ENCODE data around the gene MCF2L.

Gene MCF2L

DNA sequence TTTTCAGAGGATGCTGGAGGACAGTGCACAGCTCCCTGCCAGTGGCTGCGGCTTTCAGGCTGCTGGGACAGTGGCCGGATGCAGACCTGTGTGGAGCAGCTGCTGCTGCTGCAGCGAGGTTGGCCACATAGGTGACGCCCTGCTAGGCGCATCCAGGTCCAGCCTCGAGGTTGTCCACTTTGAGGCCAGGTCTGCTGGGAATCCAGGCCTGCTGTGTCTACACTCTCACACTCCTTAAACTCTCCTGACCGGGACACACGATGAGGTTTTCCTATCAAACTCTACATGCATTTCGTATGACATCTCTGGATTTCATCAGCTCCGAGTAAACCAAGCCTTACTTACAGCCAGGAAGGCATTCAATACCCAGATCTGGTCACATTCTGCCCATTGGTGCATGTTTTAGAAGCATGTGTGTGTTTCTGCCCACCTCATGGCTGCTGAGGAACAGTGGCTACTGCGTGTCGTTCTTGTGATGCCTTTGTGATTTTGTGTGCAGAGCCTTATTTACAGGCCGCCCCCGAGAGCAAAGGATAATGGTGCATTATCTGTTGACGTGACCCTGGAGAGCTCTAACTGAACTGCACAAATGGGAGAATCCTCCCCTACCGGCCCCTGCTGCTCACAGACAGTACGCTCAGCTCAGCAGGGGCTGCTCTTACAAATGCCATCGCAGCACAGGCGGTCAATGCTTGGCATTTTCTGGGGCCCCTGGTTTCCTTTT is 12.3 kb upstream of the MCF2L start:
- Histone ChIP-seq H4K8ac (ENCODE audit: low read length) (no peak overlapping the region), H3K4me1 (ENCODE audit: control insufficient read depth, insufficient read depth, low read depth, low read length) (peaks cover 11% of the 10 kb centered on the region), H3K23ac (ENCODE audit: low read length in 2 of 2) (peak overlapping the region in 1 of 2 experiments; percentile 36), H3K4me2 (ENCODE audit: low read length, poor library complexity, severe bottlenecking) (no peak overlapping the region), H3K27ac (ENCODE audit: low read length, poor library complexity, severe bottlenecking) (no peak overlapping the region), H2BK5ac (ENCODE audit: low read depth, low read length, poor library complexity, severe bottlenecking) (no peak overlapping the region), H4K91ac (ENCODE audit: low read length) (no peak overlapping the region), H3K27me3 (ENCODE audit: control insufficient read depth in 1 of 2, insufficient read depth in 1 of 2, low read length in 2 of 2) (peaks cover 81 to 96% of the 10 kb centered on the region in 2 experiments), H3K9ac (ENCODE audit: low read length) (no peak overlapping the region), H3K9me3 (ENCODE audit: control insufficient read depth, low read length) (no peaks in the 10 kb centered on the region), H3K18ac (ENCODE audit: low read depth in 1 of 2, low read length in 2 of 2) (no peak overlapping the region), H2BK15ac (ENCODE audit: low read depth, poor library complexity, severe bottlenecking) (no peak overlapping the region), H2BK120ac (ENCODE audit: low read depth, low read length) (no peak overlapping the region), H3K79me1 (replicated peaks; ENCODE audit: low read length, poor library complexity, severe bottlenecking) (no peaks in the 10 kb centered on the region), H2AK5ac (ENCODE audit: low read length, severe bottlenecking) (no peak overlapping the region), H3K4me3 (ENCODE audit: insufficient read depth in 1 of 2, low read depth in 1 of 2, low read length in 2 of 2) (no peak overlapping the region), H3K36me3 (ENCODE audit: control insufficient read depth in 1 of 2, insufficient read depth in 2 of 2, low read depth in 1 of 2, low read length in 2 of 2) (no peaks in the 10 kb centered on the region), H2BK12ac (ENCODE audit: low read length in 2 of 2) (no peak overlapping the region), H2AFZ (ENCODE audit: low read depth, low read length) (no peak overlapping the region), H3K14ac (ENCODE audit: low read length in 2 of 2) (peak overlapping the region in 1 of 2 experiments; percentile 74), H3K4ac (ENCODE audit: low read depth in 1 of 2, low read length in 2 of 2) (no peak overlapping the region)
- WGBS: 82% methylated on average over 19 of the region's 19 CpGs
- no peak for DNase-seq

DNA sequence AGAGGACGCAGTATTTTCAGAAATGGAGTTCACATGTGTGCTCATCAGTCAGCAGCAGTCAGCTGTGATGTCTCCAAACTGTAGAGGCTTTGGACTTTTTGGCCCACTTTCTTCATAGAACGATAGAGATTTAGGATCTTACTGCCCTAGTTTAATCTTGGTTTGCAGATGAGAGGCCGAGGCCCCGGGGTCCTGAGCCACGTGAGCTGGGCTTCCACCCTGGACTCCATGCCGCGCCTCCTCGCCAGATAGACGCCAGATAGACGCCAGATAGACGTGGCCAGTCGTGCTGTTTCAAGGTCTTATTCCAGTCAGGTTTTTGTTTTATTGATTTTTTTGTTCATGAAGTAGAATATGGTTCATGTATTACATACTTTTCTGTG is 11.7 kb upstream of the MCF2L start:
- no peak overlapping the region for H3K18ac ChIP-seq (ENCODE audit: low read depth in 1 of 2, low read length in 2 of 2)
- H2BK15ac ChIP-seq (ENCODE audit: low read depth, poor library complexity, severe bottlenecking): no peak overlapping the region
- no peak overlapping the region for H3K9ac ChIP-seq (ENCODE audit: low read length)
- H3K4me1 ChIP-seq (ENCODE audit: control insufficient read depth, insufficient read depth, low read depth, low read length): peaks cover 11% of the 10 kb centered on the region
- no peaks in the 10 kb centered on the region for H3K79me1 ChIP-seq (replicated peaks; ENCODE audit: low read length, poor library complexity, severe bottlenecking)
- no peak for DNase-seq
- H3K4me3 ChIP-seq (ENCODE audit: insufficient read depth in 1 of 2, low read depth in 1 of 2, low read length in 2 of 2): no peak overlapping the region
- no peak overlapping the region for H2BK120ac ChIP-seq (ENCODE audit: low read depth, low read length)
- H4K8ac ChIP-seq (ENCODE audit: low read length): no peak overlapping the region
- H3K27me3 ChIP-seq (ENCODE audit: control insufficient read depth in 1 of 2, insufficient read depth in 1 of 2, low read length in 2 of 2): peaks cover 77 to 90% of the 10 kb centered on the region in 2 experiments
- H4K91ac ChIP-seq (ENCODE audit: low read length): no peak overlapping the region
- H3K27ac ChIP-seq (ENCODE audit: low read length, poor library complexity, severe bottlenecking): no peak overlapping the region
- whole genome bisulfite sequencing: 90% methylated on average over 8 of the region's 12 CpGs
- H2AFZ ChIP-seq (ENCODE audit: low read depth, low read length): no peak overlapping the region
- no peak overlapping the region for H3K23ac ChIP-seq (ENCODE audit: low read length in 2 of 2)
- H3K14ac ChIP-seq (ENCODE audit: low read length in 2 of 2): no peak overlapping the region
- H2BK5ac ChIP-seq (ENCODE audit: low read depth, low read length, poor library complexity, severe bottlenecking): no peak overlapping the region
- H2AK5ac ChIP-seq (ENCODE audit: low read length, severe bottlenecking): no peak overlapping the region
- H3K9me3 ChIP-seq (ENCODE audit: control insufficient read depth, low read length): no peaks in the 10 kb centered on the region
- no peak overlapping the region for H3K4ac ChIP-seq (ENCODE audit: low read depth in 1 of 2, low read length in 2 of 2)
- no peak overlapping the region for H3K4me2 ChIP-seq (ENCODE audit: low read length, poor library complexity, severe bottlenecking)
- H3K36me3 ChIP-seq (ENCODE audit: control insufficient read depth in 1 of 2, insufficient read depth in 2 of 2, low read depth in 1 of 2, low read length in 2 of 2): no peaks in the 10 kb centered on the region
- H2BK12ac ChIP-seq (ENCODE audit: low read length in 2 of 2): no peak overlapping the region

DNA sequence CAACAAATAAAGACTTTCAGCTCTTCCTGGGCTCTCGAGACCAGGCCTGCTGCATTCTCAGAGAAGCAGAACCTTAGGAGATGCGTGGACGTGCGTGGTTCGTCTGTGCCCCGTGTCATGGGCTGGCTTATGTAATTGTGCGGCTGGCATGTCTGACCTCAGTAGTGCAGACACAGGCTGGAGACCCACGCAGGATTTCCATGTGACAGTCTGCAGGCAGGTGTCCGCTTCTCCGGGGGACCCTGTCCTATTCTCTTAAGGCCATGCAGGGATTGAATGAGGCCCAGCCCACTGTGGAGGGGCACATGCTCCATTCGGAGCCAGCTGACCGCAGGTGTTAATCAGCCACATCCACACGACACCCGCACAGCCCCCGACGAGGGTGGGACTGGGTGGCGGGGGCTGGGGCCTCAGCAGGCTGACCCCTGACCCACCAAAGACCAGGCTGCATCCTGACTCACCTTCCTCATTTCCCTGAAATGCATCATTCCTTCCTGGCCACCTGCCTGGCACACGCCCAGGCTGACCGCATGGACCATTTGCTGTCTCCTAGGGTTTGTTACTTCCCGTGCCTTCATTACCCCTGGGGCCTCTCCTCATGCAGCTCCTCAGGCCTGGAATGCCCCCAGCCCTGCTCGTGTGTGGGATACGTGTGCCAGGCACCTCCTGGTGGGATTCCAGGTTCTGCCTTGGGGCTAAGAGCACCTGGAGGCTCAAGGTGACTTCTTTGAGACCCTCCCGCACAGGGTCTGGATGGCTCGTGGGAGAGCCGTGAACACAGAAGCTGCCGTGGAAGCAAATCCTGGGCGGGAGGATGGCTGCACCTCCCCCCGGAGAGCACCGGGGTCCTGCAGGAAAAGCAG is 10.7 kb upstream of the MCF2L start:
- no peak overlapping the region for H3K9ac ChIP-seq (ENCODE audit: low read length)
- 80% methylated on average over 29 of the region's 29 CpGs for WGBS
- H2AK5ac ChIP-seq (ENCODE audit: low read length, severe bottlenecking): no peak overlapping the region
- peaks cover 67 to 86% of the 10 kb centered on the region in 2 experiments for H3K27me3 ChIP-seq (ENCODE audit: control insufficient read depth in 1 of 2, insufficient read depth in 1 of 2, low read length in 2 of 2)
- no peak overlapping the region for H3K4ac ChIP-seq (ENCODE audit: low read depth in 1 of 2, low read length in 2 of 2)
- no peak overlapping the region for H3K27ac ChIP-seq (ENCODE audit: low read length, poor library complexity, severe bottlenecking)
- no peak overlapping the region for H3K4me2 ChIP-seq (ENCODE audit: low read length, poor library complexity, severe bottlenecking)
- no peak for DNase-seq
- H2BK12ac ChIP-seq (ENCODE audit: low read length in 2 of 2): no peak overlapping the region
- H4K8ac ChIP-seq (ENCODE audit: low read length): no peak overlapping the region
- no peaks in the 10 kb centered on the region for H3K9me3 ChIP-seq (ENCODE audit: control insufficient read depth, low read length)
- no peak overlapping the region for H4K91ac ChIP-seq (ENCODE audit: low read length)
- H3K36me3 ChIP-seq (ENCODE audit: control insufficient read depth in 1 of 2, insufficient read depth in 2 of 2, low read depth in 1 of 2, low read length in 2 of 2): no peaks in the 10 kb centered on the region
- no peak overlapping the region for H2BK15ac ChIP-seq (ENCODE audit: low read depth, poor library complexity, severe bottlenecking)
- H2BK5ac ChIP-seq (ENCODE audit: low read depth, low read length, poor library complexity, severe bottlenecking): no peak overlapping the region
- peak overlapping the region in 1 of 2 experiments; percentile 71 for H3K23ac ChIP-seq (ENCODE audit: low read length in 2 of 2)
- no peak overlapping the region for H2AFZ ChIP-seq (ENCODE audit: low read depth, low read length)
- H3K79me1 ChIP-seq (replicated peaks; ENCODE audit: low read length, poor library complexity, severe bottlenecking): no peaks in the 10 kb centered on the region
- no peak overlapping the region for H2BK120ac ChIP-seq (ENCODE audit: low read depth, low read length)
- no peak overlapping the region for H3K14ac ChIP-seq (ENCODE audit: low read length in 2 of 2)
- no peak overlapping the region for H3K18ac ChIP-seq (ENCODE audit: low read depth in 1 of 2, low read length in 2 of 2)
- H3K4me3 ChIP-seq (ENCODE audit: insufficient read depth in 1 of 2, low read depth in 1 of 2, low read length in 2 of 2): no peak overlapping the region
- H3K4me1 ChIP-seq (ENCODE audit: control insufficient read depth, insufficient read depth, low read depth, low read length): peaks cover 11% of the 10 kb centered on the region

DNA sequence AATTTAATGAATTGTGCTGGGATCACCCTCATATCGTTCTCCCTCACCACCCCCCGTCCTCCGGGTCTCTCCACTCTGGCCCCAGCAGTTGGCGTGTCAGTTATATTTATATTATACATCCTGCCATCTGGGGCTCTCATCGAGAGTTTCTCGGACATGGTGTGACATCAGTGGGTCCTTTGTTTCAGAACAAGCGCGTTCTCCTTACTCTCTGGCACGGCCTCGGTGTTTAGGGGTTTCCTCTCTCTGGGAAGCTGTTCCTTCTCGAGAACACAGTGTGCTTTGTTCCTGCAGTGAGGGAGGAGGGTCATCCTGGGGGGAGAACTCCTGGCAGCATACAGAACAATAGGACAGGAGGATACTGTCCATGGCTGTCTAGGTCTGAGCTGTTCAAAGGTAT is 9.8 kb upstream of the MCF2L start:
- no peak overlapping the region for H4K91ac ChIP-seq (ENCODE audit: low read length)
- no peak overlapping the region for H3K4me3 ChIP-seq (ENCODE audit: insufficient read depth in 1 of 2, low read depth in 1 of 2, low read length in 2 of 2)

More for the DNA sequence above, 9.8 kb upstream of the MCF2L start:
- Histone ChIP-seq H4K8ac (ENCODE audit: low read length) (no peak overlapping the region), H3K14ac (ENCODE audit: low read length in 2 of 2) (no peak overlapping the region), H3K36me3 (ENCODE audit: control insufficient read depth in 1 of 2, insufficient read depth in 2 of 2, low read depth in 1 of 2, low read length in 2 of 2) (no peaks in the 10 kb centered on the region), H3K4me2 (ENCODE audit: low read length, poor library complexity, severe bottlenecking) (no peak overlapping the region), H2AK5ac (ENCODE audit: low read length, severe bottlenecking) (no peak overlapping the region), H3K27ac (ENCODE audit: low read length, poor library complexity, severe bottlenecking) (no peak overlapping the region), H2AFZ (ENCODE audit: low read depth, low read length) (no peak overlapping the region), H3K4ac (ENCODE audit: low read depth in 1 of 2, low read length in 2 of 2) (no peak overlapping the region), H2BK12ac (ENCODE audit: low read length in 2 of 2) (no peak overlapping the region), H3K23ac (ENCODE audit: low read length in 2 of 2) (no peak overlapping the region), H3K9me3 (ENCODE audit: control insufficient read depth, low read length) (no peaks in the 10 kb centered on the region), H2BK5ac (ENCODE audit: low read depth, low read length, poor library complexity, severe bottlenecking) (no peak overlapping the region), H3K79me1 (replicated peaks; ENCODE audit: low read length, poor library complexity, severe bottlenecking) (no peaks in the 10 kb centered on the region), H2BK120ac (ENCODE audit: low read depth, low read length) (no peak overlapping the region), H3K9ac (ENCODE audit: low read length) (no peak overlapping the region), H3K27me3 (ENCODE audit: control insufficient read depth in 1 of 2, insufficient read depth in 1 of 2, low read length in 2 of 2) (peaks cover 61 to 84% of the 10 kb centered on the region in 2 experiments), H3K18ac (ENCODE audit: low read depth in 1 of 2, low read length in 2 of 2) (no peak overlapping the region), H3K4me1 (ENCODE audit: control insufficient read depth, insufficient read depth, low read depth, low read length) (peaks cover 11% of the 10 kb centered on the region), H2BK15ac (ENCODE audit: low read depth, poor library complexity, severe bottlenecking) (no peak overlapping the region)
- WGBS: 77% methylated on average over 11 of the region's 11 CpGs
- DNase-seq: no peak

Measured in mesenchymal stem cell (in vitro differentiated cells and primary cell).